T-helper 9 cell (primary cell): ENCODE measurements around the gene CTXN3.

Source experiments
- DNase-seq: peaks from one replicate; pipeline ENCODE4 v3.0.0-alpha.2; 2020

Gene CTXN3

GRCh38 chr5:127700237-127700766, 51.4 kb downstream of the CTXN3 start:
- DNase-seq: no peak

- no peak for DNase-seq
These were observed 53.6 kb downstream of the CTXN3 start for GRCh38 chr5:127702434-127702833.

GRCh38 chr5:127702926-127703561, 54.2 kb downstream of the CTXN3 start, which contains the start of gene CCDC192:
TSS of gene CCDC192 (plus strand) at chr5:127703391. CDS start at chr5:127703446, 55 bp downstream.
- no peak for DNase-seq

- no peak for DNase-seq
These were observed 56.4 kb downstream of the CTXN3 start for GRCh38 chr5:127705120-127705892.

- no peak for DNase-seq
These were observed 57.8 kb downstream of the CTXN3 start for GRCh38 chr5:127706691-127707090.

- DNase-seq: no peak
These were observed 58.3 kb downstream of the CTXN3 start for GRCh38 chr5:127707209-127707608.
